AG09319 (cell line): ENCODE data around the gene MTRFR.

Experiments used
- DNase-seq: peaks from one replicate; pipeline ENCODE4 v3.0.0-alpha.2; 2010; ENCODE audit warnings: low read depth; ENCODE audit errors: extremely low read depth
- TF ChIP-seq, protein P1 (sequence below): IDR thresholded peaks from 2 replicates; pipeline ENCODE4 v1.5.1; 2011; ENCODE audit warnings: low read depth, mild to moderate bottlenecking, inconsistent platforms, low read length, moderate library complexity

The MTRFR gene

GRCh38 chr12:123263196-123263817 is 30.1 kb downstream of the MTRFR start:
- no peak for DNase-seq
- TF ChIP-seq, protein P1, sequence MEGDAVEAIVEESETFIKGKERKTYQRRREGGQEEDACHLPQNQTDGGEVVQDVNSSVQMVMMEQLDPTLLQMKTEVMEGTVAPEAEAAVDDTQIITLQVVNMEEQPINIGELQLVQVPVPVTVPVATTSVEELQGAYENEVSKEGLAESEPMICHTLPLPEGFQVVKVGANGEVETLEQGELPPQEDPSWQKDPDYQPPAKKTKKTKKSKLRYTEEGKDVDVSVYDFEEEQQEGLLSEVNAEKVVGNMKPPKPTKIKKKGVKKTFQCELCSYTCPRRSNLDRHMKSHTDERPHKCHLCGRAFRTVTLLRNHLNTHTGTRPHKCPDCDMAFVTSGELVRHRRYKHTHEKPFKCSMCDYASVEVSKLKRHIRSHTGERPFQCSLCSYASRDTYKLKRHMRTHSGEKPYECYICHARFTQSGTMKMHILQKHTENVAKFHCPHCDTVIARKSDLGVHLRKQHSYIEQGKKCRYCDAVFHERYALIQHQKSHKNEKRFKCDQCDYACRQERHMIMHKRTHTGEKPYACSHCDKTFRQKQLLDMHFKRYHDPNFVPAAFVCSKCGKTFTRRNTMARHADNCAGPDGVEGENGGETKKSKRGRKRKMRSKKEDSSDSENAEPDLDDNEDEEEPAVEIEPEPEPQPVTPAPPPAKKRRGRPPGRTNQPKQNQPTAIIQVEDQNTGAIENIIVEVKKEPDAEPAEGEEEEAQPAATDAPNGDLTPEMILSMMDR, result no peak

DNA sequence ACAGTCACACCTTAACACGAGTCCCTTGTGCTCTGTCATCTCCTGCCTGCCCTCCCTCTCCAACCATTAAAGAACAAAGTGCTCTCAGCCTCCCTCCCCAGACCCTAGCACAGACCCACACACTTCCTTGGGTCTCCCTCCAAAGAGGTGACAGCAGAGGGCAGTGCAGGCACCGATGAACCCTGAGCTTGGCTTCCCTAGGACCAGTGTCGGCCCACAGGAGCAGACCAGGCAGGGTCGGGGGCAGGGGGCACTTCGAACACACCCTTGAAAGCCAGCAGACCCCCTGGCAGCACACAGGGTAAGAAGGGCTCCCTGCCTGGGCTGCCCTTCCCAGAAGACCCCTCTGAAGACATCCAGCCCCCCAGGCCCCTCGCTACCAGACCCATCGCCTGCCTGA is 31.4 kb downstream of the MTRFR start:
- TF ChIP-seq, protein P1, result no peak
- no peak for DNase-seq

DNA sequence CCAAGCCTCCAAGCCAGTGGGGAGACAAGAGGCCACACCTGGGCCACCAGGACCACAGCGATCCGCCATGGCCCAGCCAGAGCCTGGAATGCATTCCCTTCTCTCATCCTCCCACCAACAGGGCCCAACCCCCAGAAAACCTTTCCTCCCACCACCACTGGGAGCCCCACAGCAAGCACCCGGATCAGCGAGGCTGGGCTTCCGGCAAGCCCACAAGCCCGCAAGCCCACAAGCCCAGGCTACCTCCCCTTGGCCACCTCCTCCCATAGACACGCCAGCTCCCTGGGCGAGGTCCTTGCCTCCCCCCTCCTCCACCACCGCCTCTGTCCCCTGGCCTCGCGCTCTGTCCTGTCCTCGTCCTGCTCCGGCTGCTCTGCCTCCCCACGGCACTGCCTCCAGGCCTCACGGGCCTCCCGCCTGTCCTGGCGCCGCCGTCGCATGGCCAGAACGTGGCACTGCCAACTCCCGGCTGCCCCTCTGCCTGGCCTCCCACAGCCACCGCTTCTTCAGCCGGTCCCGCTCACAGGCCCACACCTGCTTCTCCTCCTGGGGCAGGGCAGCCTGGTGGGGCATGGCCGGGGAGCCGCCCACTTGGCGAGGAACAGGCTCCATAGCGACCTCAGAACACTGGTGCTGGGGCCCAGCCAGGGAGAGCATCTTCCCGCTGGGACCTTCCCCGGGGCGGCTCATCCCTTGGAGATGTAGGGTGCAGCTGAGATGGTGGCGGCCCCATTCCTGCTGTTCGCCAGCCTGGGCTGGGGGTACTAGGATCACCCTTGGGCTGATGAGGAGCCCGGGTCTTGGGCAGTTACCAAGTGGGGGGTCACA is 32.8 kb downstream of the MTRFR start:
- TF ChIP-seq, protein P1, result no peak
- DNase-seq, result no peak

DNA sequence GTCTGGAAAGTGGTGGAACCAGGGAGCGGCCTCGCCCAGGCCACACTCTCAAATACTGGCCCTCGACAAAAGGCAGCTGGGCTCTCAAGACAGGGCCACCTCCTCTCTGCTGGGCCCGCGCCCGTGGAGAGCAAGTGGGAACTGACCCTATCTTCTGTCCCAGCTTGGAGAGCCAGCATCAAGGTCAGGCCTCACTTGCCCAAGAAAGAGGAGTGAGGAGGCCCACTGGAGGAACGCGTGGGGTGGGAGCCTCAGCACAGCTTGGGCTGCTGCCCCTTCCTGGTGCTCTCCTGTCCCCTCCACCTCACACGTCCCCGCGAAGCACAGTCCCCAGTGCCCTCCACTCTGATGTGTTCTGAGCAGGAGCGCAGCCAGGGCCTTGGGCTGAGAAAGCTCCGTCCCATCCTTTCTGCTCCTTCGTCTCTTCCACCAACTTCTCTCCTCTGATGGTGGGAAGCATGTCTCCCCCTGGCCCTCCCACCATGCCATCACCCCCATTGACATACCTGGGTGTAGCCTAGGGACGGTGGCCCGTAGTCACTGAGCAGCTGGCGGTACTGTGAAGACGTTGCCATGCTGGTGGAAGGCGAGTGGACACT is 33.5 kb downstream of the MTRFR start:
- TF ChIP-seq, protein P1, result no peak
- DNase-seq, result no peak

DNA sequence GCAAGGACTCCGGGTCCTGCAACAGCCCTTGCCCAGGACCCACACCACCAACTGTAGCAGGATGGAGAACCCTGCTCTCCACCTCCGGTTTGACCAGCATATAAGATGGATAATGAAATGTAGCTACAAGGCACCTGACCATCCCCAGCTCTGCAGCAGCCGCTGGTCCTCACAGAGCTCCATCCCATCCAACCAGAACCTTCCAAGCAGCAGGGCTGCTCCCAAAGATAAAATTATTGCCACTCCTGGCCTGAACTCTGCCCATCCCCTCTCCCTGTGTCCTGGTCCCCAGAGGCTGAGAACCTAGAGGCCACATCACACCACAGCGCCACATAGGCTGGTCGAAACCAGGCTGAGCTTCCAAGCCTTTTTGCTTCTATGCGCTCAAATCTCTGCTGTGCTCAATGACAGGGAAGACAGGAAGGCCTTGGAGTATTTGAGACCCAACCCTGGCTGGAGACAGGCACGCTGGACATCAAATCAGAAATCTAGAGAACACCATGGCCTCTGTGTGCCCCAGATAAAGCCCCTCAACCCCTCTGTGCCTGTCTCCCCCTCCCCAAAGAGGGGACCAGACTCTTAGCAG is 34.2 kb downstream of the MTRFR start:
- DNase-seq, result no peak
- TF ChIP-seq, protein P1, result no peak

- DNase-seq, result no peak
- TF ChIP-seq, protein P1, result no peak
Measured at GRCh38 chr12:123267991-123268843, 35.0 kb downstream of the MTRFR start.
